A549 (cell line): ENCODE measurements around the gene KDM4B.

ENCODE experiments used
- BHLHE40 ChIP-seq: IDR thresholded peaks from 2 replicates; pipeline ENCODE4 v1.6.1; 2012; ENCODE audit warnings: low read depth, low read length, inconsistent platforms
- CBX8 ChIP-seq: fragments of 200-600 bp; sonication (generic); IDR thresholded peaks from 2 replicates; pipeline ENCODE4 v1.6.1; 2016
- CTCF ChIP-seq: fragments of >200 bp; sonication (Bioruptor Twin); formaldehyde crosslinking; IDR thresholded peaks from 3 replicates; pipeline ENCODE4 v1.5.1; 2016
- KDM1A ChIP-seq: fragments of 200-600 bp; sonication (generic); IDR thresholded peaks from 2 replicates; pipeline ENCODE4 v1.6.1; 2016; ENCODE audit warnings: low read depth, mild to moderate bottlenecking
- KDM5A ChIP-seq: fragments of 200-600 bp; sonication (generic); IDR thresholded peaks from 2 replicates; pipeline ENCODE4 v1.6.1; 2016; ENCODE audit warnings: antibody characterized with exemption, mild to moderate bottlenecking
- MAZ ChIP-seq: fragments of 150-350 bp; IDR thresholded peaks from 2 replicates; pipeline ENCODE4 v1.6.1; 2014; ENCODE audit warnings: antibody characterized with exemption, low read depth, low read length, borderline replicate concordance
- NPAS2 ChIP-seq: fragments of 250-450 bp; sonication (Bioruptor Pico); IDR thresholded peaks from 2 replicates; pipeline ENCODE4 v1.8.0; 2022; ENCODE audit warnings: mild to moderate bottlenecking, moderate library complexity, borderline replicate concordance
- NR3C1 ChIP-seq: fragments of >200 bp; sonication (Bioruptor Twin); formaldehyde crosslinking; IDR thresholded peaks from 3 replicates; pipeline ENCODE4 v1.6.1; 2017
- POLR2A ChIP-seq: IDR thresholded peaks from 2 replicates; pipeline ENCODE4 v1.6.1; 2012; ENCODE audit warnings: mild to moderate bottlenecking, low read length
- POLR2AphosphoS2 ChIP-seq: conservative IDR thresholded peaks from 2 replicates; pipeline ENCODE4 v1.6.1; 2012; ENCODE audit warnings: low read length, improper control_type of control experiment, inconsistent platforms
- REST ChIP-seq: fragments of 200-600 bp; sonication (generic); IDR thresholded peaks from 2 replicates; pipeline ENCODE4 v1.6.1; 2016; ENCODE audit warnings: antibody characterized with exemption, mild to moderate bottlenecking, moderate library complexity
- SMC3 ChIP-seq: fragments of >200 bp; sonication (Bioruptor Twin); formaldehyde crosslinking; IDR thresholded peaks from 3 replicates; pipeline ENCODE4 v1.6.1; 2018; ENCODE audit warnings: inconsistent platforms

- TF ChIP-seq POLR2A (no peak), CTCF (no peak), CBX8 (no peak), KDM5A (no peak), NPAS2 (CRISPR knock-in tag) (no peak), KDM1A (no peak), POLR2AphosphoS2 (no peak), REST (no peak), BHLHE40 (no peak), SMC3 (no peak), MAZ (no peak), NR3C1 (no peak)
Observed at GRCh38 chr19:5076440-5077208, 107.7 kb downstream of the KDM4B start.
